ENCODE data around the gene FOSL2.

GRCh38 chr2:28393114-28393836 is 617 bp downstream of the FOSL2 start:
- TF ChIP-seq CTCF (tag by site-specific recombination; IDR thresholded peaks at IDR 0.05): no peak
- no peak for TF ChIP-seq KLF1 (tag by site-specific recombination; IDR thresholded peaks at IDR 0.05)

Measured in HEK293 (cell line).